Medulla oblongata (tissue), 1 donor: ENCODE measurements around the gene SLC35B1.
"Not testable (repeated sequence)": the region's sequence is repeated elsewhere in the genome, so short reads cannot be mapped to it uniquely, and the experiment has no call there.

Experiments
- DNase-seq: peaks from one replicate; pipeline ENCODE4 v3.0.0-alpha.2; 2015; ENCODE audit errors: extremely low spot score

SLC35B1 gene

GRCh38 chr17:49673679-49674078 is 34.1 kb downstream of the SLC35B1 start:
- not testable (repeated sequence) for DNase-seq

- DNase-seq = no peak
Observed at GRCh38 chr17:49670641-49671040, 37.1 kb downstream of the SLC35B1 start.

GRCh38 chr17:49670002-49670401 is 37.8 kb downstream of the SLC35B1 start:
- no peak for DNase-seq

GRCh38 chr17:49667854-49668253 is 39.9 kb downstream of the SLC35B1 start:
- no peak for DNase-seq

GRCh38 chr17:49664706-49665211 is 43.0 kb downstream of the SLC35B1 start:
- DNase-seq = no peak

- DNase-seq = no peak
Observed at GRCh38 chr17:49659661-49660382, 47.9 kb downstream of the SLC35B1 start.

- DNase-seq = no peak
Observed at GRCh38 chr17:49656247-49656646, 51.5 kb downstream of the SLC35B1 start.
